GM19324 (cell line): ENCODE results near the gene PTPRF.

Experiments used
- ATAC-seq: cut with Tn5 transposase; IDR thresholded peaks from one replicate; pipeline ENCODE4 v1.9.1; 2021; ENCODE audit warnings: mild to moderate bottlenecking, moderate library complexity; ENCODE audit not compliant: unreplicated experiment, low FRiP score

PTPRF gene

DNA sequence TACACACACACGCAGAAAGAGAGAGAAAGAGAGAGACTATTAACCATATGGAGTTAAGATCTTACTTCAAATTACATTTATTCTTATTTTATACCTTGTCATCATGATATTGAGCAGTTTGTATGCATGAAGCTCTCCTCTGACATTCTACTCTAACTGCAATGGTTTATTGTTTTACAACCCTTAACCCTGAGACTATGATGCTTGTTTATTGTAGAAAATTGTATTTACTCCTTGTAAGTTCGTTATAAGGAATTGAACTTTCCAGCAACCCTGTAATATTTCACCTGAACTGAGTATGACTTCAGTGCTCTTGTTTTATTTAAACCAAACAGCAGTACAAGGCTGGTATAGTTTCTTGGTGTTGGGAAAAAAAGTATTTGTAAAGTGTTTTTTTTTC lies 18.6 kb upstream of the PTPRF start:
- ATAC-seq, result no peak

DNA sequence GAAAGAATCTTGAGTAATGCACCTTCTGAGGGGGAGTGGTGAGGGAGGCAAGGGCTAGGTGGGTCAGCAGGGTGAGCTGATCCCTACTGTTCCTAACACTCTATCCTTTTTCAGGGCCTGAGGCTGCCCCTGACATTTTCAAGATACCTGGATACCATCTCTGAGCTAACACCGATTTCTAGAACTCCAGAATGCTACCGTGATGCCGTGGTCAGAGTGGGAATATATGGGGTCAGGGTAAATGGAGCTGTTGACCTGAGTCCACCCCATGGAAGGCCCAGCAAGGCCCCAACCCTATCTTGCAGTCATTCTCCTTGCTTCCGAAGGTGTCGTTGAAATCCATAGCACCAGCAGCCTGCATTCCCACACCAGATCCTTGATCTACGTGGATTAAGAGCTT lies 18.0 kb upstream of the PTPRF start:
- ATAC-seq, result no peak

DNA sequence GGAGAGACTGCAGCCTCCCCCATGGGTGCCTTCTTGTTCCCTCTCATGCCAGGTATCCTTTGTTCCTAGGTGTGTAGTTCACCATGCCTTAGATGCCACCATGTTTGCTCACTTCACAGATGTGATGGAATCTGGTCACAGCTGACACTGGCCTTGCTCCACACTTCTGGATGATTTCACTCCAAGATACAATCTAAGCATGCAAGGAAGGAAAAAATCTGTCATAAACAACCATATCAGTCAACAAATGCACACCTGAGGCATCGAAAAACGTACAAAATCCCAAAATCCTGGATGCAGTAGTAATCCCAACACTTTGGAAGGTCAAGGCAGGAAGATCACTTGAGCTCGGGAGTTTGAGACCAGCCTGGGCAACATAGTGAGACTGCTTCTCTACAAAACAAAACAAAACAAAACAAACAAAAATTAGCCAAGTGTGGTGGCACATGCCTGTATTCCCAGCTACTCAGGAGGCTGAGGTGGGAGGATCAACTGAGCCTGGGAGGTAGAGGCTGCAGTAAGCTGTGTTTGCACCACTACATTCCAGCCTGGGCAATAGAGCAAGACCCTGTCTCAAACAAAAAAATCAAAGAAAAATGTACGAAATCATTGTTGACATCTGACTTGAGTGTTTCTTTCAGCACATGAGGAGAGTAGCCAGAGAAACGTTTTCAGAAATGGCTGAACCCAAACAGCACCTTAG lies 17.1 kb upstream of the PTPRF start:
- no peak for ATAC-seq

DNA sequence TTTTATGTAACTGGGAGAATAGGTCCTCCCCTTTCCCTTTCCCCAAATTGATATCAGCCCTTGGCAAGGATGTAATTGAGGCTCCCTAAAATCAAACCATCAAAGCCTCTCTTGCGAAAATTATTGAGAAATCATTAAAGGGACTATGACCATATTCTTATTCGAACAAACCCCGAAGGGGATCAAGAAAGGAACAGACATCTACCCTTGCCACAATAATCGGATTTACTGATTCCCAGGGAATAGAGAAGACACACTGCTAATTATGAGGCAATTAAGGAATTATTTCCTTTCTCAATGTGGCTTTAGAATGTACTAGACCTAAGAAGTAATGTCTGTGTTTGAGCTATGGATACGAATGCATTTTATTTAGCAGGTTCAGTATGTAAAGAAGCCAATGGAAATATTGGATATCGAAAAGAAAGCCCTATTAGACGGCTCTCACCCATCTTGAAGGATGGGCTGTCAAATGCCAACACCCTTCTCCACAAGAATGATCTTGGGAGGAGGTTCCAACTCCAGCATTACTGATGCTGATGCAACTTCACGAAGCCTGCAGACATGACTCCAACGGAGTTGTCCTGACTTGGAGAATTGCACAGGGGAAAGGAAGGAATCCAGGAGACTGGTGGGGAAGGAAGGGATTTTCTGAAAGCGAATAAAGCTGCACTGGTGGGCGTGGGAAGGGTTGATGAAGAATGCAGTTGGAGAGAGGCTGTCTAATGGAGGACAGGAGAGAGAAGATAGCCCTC lies 11.6 kb upstream of the PTPRF start:
- ATAC-seq, result no peak

DNA sequence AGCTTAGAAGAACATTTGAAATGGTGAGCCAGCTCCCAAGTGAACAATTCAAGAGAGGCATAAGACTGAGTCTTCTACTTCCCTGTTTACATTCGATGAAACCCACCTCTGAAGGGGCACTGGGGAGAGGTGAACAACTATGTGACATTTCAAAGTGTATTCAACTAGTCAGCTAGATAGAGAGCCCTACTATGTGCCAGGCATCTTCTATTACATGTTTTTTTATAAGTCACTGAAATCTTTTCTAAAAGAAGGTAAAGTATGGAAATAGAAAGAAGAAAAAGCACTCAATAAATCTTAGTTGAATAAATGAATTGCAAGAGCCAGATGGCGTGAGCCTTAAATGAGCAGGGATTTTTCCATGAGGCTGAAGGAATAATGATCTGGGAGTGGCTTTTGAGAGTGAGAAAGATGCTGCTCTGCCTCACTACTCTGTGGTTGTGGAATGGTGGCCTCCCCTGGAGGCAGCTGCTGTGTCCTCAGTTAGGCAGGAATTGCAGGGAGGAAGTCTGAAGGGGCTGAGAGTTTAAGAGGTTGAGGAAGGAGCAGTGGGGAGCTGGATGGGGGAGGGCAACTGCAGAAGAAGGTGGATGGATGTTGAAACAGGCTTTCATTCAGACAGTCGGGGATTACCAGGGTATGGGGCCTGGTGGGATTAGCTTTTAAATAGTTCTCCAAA lies 10.4 kb upstream of the PTPRF start:
- ATAC-seq, result no peak

DNA sequence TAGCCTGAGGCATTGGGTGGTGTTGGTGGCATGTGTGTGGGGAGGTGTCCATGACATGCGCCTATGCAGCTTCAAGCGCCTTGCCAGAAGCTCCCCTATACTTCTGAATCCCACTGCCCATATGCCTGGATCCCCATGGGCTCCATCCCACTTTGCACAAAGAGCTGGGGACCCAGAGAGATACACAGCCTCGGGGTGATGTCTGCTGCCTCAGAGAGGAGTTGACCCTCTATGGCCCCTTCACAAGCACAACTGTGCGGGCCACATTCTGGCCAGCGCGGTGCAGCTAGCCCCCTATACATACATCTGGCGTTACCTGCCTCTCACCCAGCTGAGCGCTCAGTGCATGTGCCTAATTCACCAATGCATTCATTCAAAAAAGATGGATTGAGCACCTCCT lies 9.6 kb upstream of the PTPRF start:
- ATAC-seq, result no peak

DNA sequence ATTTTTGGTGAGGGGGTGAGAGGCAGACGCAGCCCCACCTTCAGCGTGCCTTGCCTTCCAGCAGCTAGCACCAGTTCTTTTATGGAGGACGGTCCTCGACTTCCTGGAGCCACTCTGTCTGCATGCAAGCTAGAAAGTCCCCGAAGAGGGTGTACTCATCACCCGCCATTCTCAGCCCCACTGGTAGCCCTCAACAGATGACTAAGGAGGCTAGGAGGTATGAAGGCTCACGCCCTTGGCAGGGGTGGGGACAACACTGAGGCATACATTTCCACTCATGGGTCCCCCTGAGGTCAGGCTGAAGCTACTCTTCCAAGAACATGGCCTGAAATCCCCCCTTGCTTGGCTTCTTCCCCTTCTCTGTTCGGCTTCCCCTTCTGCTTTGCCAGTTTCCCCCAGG lies 8.9 kb upstream of the PTPRF start:
- no peak for ATAC-seq

DNA sequence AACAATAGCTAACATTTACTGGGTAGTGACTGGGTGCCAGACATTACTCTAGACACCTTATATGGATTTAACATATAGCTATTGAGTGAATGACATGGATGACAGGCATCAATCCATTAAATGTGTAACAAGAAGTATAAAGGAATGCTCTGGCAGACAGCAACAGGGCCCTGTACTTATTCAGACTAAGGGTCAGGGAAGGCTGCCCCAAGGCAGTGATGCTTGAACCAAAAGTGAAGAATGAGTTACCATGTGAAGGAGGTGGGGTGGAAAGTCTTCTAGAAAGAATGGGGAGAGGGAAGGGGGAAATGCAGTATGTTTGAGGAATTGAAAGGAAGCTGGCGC lies 8.3 kb upstream of the PTPRF start:
- ATAC-seq, result no peak

DNA sequence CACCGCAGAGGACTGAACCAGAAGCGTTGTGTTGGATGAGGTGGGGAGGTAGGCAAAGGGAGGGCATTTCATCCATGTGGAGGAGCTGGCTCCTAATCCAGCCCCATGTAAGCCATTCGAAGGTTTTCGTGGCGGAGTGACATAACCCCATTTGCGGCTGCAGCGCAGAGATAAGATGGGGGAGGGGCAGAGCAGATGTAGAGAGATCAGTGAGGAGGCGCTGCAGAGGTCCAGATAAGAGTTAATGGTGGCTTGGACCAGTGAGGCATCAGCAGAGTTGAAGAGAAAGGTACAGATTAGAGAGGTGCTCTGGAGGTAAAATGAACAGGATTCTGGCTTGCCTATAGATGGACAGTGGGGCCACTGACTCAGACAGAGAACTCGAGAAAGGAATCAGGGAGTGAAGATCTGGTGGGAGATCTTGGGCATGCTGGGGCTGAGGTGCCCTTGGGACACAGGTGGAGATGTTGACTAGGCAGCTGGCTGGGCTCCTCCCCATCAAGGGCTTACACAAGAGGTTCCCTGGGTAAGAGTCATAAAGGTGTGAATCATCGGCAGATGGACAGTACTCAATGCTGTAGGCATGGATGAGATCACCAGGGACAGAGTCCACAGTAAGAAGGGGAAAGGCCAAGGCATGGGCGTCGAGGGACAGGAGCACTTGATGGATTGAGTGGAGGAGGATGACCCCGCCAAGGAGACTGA lies 7.8 kb upstream of the PTPRF start:
- ATAC-seq, result no peak

DNA sequence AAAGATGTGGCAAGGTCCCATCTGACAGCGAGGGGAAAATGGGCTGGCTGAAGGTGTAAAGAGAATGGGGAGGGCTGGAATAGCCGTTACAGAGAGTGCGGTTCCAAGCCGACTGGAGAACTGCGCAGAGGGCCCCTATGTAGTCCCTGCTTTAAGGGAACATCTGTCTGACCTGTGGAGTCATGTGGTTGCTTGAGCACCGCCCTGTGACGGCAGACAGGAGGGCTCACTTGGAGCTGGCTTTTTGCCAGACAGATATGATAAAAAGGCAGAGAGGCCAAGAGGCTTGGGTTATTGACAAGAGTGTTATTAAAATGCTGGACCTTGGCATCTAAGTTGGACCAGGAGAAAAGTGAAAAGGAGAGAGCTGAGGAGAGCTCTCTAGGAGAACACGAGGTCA lies 5.9 kb upstream of the PTPRF start:
- ATAC-seq, result no peak

DNA sequence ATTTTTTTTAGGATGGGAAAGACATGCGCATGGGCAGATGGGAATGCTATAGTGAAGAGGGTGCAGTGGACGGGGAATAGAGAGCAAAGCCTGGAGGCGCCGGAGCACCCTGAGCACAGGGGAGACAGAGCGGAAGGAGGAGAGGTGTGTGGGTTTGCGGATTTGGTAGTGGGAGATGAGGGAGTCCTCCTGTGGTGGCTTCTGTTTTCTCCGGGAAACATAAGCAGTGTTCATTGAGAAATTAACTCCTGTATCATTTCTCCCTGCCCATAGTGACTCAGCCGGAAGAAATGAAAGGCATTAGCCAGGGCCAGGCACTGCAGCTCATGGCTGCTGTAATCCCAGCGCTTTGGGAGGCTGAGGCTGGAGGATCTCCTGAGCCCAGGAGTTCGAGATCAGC lies 4.7 kb upstream of the PTPRF start:
- ATAC-seq, result no peak

DNA sequence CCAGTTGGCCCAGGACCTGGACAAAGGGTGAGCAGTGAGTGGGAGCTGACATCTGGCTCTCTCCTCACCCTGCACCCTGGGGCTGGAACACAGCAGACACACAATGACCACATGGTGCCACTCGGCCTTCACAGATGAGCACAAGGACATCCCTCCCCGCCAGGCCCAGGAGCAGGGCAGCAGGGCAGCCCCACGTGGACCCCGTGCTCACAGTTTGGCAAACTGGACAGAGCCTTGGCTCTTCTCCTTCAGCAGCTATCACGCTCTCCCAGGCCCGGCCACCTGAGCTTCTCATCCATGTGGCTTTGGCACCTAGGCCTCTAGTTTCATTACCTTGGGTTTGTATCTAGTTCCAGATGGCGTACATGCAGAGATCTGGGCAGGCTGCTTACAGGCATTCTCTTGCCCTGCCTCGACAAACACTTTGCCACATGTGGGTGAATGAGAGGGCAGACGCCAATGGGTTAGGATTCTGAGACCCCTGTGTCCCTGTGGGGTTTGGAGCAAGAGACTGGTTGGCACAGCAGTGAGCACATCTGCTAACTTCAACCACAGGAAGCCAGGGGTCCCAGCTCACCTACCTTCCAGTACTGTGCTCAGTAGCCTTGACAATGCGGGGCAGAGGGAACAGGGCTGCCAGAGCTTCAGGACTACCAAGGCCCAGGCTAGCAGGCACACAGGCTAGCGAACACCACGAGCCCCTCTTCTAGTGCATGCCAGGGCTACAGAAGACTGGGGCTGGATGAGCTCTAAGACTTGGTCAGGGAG lies 3.4 kb upstream of the PTPRF start:
- no peak for ATAC-seq

DNA sequence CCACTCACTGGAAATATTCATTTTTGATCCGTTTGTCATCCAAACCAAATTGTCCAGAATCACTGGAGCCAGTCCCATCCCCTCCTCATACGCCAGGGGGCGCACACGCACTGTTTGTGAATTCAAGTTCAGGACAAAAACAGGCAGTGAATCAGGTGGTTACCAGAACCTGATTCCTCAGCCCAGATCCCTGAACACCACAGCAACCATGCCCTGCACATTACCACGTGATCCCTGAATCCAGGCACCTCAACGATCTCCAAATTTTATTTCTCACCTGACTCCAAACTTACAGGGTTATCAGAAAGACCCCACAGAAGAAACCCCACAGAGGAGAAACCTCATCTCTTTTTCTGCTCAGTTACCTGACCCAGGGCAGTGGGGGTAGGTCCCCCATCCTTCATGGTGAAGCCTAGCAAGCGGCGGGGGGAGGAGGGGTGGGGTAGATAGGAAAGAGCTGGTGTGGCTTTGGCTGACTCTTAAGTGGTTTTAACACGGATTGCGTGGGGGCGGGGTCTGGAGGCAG lies 1.4 kb upstream of the PTPRF start:
- no peak for ATAC-seq

DNA sequence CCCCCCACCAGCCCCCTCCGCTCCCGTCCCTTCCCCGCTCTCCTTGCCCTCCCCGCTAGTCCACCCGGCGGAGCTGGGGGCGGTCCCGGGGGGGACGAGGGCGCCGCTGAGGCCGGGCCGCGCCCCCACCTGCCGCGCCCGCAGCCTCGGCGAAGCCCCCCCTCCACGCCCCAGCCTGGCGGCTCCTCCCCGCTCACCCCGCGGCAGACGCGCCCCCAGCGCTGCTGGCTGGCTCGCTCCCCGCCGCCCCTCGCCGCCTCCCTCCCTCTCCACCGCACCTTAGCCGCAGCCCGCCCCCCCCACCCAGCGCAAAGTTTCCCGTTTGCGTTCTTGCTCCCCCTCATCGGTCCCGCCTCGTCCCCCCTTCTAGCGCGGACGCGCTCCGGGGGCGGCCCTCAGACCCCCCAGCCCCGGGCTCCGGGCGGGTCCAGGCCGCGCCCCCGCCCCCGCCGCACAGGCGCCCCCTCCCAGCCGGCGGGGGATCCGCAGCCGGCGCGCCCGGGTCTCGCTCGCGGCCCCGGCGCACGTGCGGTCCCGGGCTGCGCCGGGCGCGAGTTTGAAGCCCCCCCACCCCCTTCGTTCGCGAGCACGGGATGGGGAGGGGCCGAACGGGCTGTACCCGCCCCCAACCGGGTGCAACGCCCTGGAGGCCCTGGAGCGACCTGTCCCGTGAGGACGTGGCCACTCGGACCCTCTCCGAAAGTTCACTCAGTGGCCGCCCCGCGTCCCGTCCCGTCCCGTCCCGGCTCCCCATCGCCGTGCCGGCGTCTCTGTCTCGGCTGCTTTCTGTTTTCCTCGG lies 623 bp downstream of the PTPRF start:
- no peak for ATAC-seq

DNA sequence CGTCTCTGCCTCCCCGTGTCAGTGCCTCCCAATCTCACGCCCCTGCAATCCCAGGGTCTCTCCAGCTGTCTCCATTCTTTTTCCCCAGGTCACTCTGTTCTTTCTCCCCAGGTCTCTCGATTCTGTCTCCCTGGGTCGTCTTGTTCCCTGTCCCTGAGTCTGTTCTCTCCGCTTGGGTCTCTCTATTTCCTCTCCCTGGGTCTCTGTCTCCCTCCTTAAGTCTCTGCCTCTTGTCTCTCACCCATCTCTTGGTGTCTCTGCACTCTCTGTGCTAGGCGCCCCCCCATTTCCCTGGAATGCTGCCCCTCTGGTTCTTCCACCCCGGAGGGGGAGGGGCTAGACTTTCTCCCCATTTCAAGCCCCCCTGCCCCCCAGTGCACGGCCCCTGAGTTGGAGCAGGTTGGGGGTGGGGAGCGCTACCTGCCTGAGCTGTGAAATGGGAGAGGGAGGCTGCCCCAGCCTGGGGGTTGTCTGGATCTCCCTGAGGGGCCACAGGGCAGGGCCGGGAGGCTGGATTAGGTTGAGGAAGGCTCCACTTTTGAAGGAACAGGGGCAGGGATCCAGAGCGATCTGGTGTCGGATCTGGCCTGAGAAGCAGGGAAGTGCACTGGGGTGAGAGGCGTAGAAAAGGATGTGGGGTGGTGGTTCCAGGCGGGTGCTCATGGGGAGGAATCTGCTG lies 1.4 kb downstream of the PTPRF start:
- no peak for ATAC-seq

DNA sequence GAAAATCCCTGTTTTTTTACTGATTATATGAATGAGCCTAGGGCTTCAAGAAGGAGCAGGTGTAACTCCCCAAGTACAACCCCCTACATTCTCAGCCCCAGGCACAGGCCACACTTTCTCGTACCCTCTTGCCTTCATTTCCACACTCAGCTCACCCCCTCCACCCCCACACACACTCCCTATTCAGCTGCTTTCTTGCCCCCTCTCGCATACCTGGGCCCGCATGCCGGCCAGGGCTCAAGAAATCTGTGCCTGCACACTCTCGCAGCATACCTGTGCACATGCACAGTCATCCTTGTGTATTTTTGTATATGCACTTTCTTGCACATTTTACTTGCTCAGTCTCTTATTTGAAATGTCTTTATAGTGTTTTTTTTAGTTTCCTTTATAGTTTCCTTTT lies 2.0 kb downstream of the PTPRF start:
- no peak for ATAC-seq

DNA sequence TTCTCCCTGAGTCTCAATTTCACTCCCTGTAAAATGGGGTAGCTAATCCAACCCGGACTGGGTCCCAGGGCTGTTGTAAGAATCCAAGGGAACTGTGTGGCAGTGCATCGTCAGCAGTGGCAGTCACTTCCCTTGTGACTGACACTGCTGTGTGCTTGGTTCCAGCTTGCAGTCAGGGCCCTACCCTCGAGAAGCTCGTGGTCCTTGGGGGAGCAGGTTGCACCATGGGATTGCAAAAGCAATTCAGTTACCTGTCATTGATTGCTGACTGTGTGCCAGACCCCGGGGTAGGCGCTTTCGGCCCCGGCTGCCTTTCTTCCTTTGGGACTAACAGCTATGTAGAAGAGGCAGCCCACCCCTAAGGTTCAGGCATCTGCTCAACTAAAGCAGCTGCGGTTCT lies 2.9 kb downstream of the PTPRF start:
- ATAC-seq, result no peak

DNA sequence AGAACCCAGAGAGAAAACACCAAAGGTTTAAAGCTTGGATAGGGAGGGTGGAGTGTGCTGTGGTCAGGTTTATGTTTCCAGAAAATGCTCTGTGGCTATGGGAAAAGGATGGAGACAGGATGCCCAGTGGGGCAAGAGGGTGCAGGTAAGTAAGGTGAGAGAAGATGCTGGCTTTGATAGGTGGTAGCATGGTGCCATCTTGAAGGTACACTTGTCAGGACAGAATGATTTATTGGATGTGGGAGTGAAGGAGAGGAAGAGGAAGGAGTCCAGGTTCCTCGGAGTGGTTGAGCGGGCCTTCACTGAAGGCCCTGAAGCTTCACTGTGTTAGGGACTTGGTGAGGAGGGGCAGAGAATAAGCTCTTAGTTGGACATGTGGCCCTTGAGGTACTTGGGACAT lies 3.6 kb downstream of the PTPRF start:
- ATAC-seq, result no peak
